ENCODE data around the gene CAMTA1. TPM values are rescaled to one million over a fixed set of nuclear protein-coding genes. Genes with fewer than 3 reads are reported as not detected.

Gene CAMTA1
- total RNA-seq, 1 experiment from 2014 or later, result 85.2 TPM

DNA sequence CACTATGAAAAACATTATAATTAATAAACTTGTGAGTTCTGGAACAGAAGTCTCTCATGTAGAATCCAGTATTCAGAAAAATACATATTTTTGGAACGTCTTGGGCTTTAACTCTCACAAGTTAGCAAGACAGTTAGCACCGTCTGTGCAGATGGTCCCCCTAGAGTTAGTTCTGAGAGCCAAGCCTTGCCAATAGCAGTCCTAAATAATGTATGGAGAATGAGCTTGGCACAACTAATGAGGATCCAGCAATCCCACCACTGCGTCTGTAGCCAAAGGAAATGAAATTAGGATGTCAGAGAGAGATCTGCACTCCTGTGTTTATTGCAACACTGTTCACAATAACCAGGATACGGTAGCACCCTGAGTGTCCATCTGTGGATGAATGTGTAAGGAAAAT lies 931.3 kb downstream of the CAMTA1 start:
- BruUV-seq (replicated peaks), result no TSS peak
- Histone ChIP-seq H3K27ac (ENCODE audit: low read depth, low read length, poor library complexity, severe bottlenecking) (no peak overlapping the region), H3K9me3 (ENCODE audit: low read depth, low read length, poor library complexity, severe bottlenecking) (no peaks in the 10 kb centered on the region), H3K36me3 (ENCODE audit: insufficient read depth, low read length, poor library complexity, severe bottlenecking) (no peaks in the 10 kb centered on the region), H3K4me1 (ENCODE audit: insufficient read depth, low read length, poor library complexity, severe bottlenecking) (no peaks in the 10 kb centered on the region), H3K27me3 (replicated peaks; ENCODE audit: insufficient read depth, low read depth, low read length, poor library complexity) (peaks cover 33% of the 10 kb centered on the region), H3K4me3 (ENCODE audit: low read depth, low read length, poor library complexity, severe bottlenecking) (no peak overlapping the region)
- ChIA-PET POLR2A (ENCODE audit: low non-redundant PET) (no interaction called here), CTCF (no interaction called here)
- TF ChIP-seq EZH2 (IDR thresholded peaks at IDR 0.05; ENCODE audit: borderline replicate concordance, low read depth, low read length, poor library complexity, severe bottlenecking), result no peak
- TF ChIP-seq, protein P1, sequence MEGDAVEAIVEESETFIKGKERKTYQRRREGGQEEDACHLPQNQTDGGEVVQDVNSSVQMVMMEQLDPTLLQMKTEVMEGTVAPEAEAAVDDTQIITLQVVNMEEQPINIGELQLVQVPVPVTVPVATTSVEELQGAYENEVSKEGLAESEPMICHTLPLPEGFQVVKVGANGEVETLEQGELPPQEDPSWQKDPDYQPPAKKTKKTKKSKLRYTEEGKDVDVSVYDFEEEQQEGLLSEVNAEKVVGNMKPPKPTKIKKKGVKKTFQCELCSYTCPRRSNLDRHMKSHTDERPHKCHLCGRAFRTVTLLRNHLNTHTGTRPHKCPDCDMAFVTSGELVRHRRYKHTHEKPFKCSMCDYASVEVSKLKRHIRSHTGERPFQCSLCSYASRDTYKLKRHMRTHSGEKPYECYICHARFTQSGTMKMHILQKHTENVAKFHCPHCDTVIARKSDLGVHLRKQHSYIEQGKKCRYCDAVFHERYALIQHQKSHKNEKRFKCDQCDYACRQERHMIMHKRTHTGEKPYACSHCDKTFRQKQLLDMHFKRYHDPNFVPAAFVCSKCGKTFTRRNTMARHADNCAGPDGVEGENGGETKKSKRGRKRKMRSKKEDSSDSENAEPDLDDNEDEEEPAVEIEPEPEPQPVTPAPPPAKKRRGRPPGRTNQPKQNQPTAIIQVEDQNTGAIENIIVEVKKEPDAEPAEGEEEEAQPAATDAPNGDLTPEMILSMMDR (conservative IDR thresholded peaks at IDR 0.05; ENCODE audit: low read depth, low read length), result no peak
- DNase-seq (ENCODE audit: low spot score), result no peak
- intact Hi-C loops (cut with micrococcal nuclease; ENCODE audit: unreplicated experiment), result no loop called here

DNA sequence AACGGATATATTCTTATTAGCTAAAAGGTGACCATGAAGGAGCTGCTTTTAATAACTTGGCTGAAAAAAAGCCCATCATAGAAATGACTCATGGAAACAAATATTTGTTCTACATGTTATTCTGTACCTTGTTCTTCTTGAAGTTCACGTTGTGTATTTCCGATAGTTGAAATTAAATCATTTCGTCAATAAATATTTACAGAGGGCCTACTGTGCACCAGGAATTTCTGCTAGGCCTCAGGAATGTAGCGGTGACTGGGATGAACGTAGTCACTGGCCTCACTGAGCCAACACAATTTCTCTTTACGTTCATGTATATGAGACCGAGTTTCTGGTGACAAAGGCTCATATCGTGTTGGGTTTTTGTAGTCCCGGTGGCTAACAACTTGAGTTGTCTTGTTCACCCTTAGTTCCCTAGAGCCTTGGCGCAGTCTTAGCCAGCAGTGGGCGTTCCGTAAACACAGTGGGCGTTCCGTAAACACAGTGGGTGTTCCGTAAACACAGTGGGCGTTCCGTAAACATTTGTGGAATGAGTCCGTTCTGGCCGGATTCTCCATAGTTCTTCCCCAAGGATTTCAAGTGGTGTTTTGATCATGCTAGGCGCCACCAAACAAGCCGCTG lies 932.6 kb downstream of the CAMTA1 start:
- Histone ChIP-seq H3K4me3 (ENCODE audit: low read depth, low read length, poor library complexity, severe bottlenecking) (no peak overlapping the region), H3K9me3 (ENCODE audit: low read depth, low read length, poor library complexity, severe bottlenecking) (no peaks in the 10 kb centered on the region), H3K27me3 (replicated peaks; ENCODE audit: insufficient read depth, low read depth, low read length, poor library complexity) (peaks cover 38% of the 10 kb centered on the region), H3K4me1 (ENCODE audit: insufficient read depth, low read length, poor library complexity, severe bottlenecking) (no peaks in the 10 kb centered on the region), H3K36me3 (ENCODE audit: insufficient read depth, low read length, poor library complexity, severe bottlenecking) (no peaks in the 10 kb centered on the region), H3K27ac (ENCODE audit: low read depth, low read length, poor library complexity, severe bottlenecking) (no peak overlapping the region)
- TF ChIP-seq, protein P1 (conservative IDR thresholded peaks at IDR 0.05; ENCODE audit: low read depth, low read length), result no peak
- ChIA-PET POLR2A (ENCODE audit: low non-redundant PET) (no interaction called here), CTCF (no interaction called here)
- no peak for DNase-seq (ENCODE audit: low spot score)
- BruUV-seq (replicated peaks), result no TSS peak
- intact Hi-C loops (cut with micrococcal nuclease; ENCODE audit: unreplicated experiment), result no loop called here

DNA sequence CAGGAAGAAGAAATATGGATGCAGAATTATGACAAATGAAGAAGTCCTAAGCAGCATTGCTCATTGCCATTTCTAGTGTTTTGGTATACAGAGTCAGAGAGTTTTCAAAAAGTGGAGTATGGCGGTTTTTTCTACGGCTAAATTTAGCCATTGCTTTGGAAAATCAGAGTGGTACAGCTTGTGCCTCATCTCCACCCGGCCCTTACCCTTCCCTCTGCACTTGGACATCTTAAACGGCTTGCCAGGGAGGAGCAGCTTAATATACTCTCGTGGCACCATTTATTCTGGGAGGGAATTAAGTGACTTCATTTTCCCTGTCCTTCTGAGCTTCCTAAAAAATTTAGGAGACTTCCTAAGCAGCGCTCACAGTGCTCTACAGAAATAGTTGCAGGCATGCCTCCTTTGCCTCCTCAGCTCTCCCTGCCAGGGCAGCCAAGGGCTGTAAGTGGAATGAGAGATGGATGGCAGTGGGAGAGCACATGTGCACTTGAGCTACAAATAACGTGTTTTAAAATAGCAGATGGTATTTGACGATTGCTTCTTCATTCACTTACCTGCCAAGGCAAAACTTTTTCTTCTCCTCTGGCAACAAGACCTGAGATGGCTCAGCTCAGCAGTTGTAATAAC lies 934.3 kb downstream of the CAMTA1 start:
- Histone ChIP-seq H3K4me3 (ENCODE audit: low read depth, low read length, poor library complexity, severe bottlenecking) (no peak overlapping the region), H3K4me1 (ENCODE audit: insufficient read depth, low read length, poor library complexity, severe bottlenecking) (no peaks in the 10 kb centered on the region), H3K36me3 (ENCODE audit: insufficient read depth, low read length, poor library complexity, severe bottlenecking) (no peaks in the 10 kb centered on the region), H3K27ac (ENCODE audit: low read depth, low read length, poor library complexity, severe bottlenecking) (no peak overlapping the region), H3K9me3 (ENCODE audit: low read depth, low read length, poor library complexity, severe bottlenecking) (no peaks in the 10 kb centered on the region), H3K27me3 (replicated peaks; ENCODE audit: insufficient read depth, low read depth, low read length, poor library complexity) (peaks cover 39% of the 10 kb centered on the region)
- DNase-seq (ENCODE audit: low spot score), result no peak
- TF ChIP-seq EZH2 (IDR thresholded peaks at IDR 0.05; ENCODE audit: borderline replicate concordance, low read depth, low read length, poor library complexity, severe bottlenecking), result no peak
- TF ChIP-seq, protein P1 (conservative IDR thresholded peaks at IDR 0.05; ENCODE audit: low read depth, low read length), result no peak
- intact Hi-C loops (cut with micrococcal nuclease; ENCODE audit: unreplicated experiment), result no loop called here
- BruUV-seq (replicated peaks), result no TSS peak
- ChIA-PET POLR2A (ENCODE audit: low non-redundant PET) (no interaction called here), CTCF (no interaction called here)

All from A673 (cell line).